Stimulated activated CD8-positive, alpha-beta memory T cell treated with anti-CD3 and anti-CD28 coated beads, Interleukin-4, amount 100 ng/mL, for 24 hours (primary cell): ENCODE results near the gene APOL2.
"Not testable (repeated sequence)": the region's sequence is repeated elsewhere in the genome, so short reads cannot be mapped to it uniquely, and the experiment has no call there.

Source experiments
- DNase-seq: peaks from one replicate; pipeline ENCODE4 v3.0.0-alpha.2; 2020; ENCODE audit warnings: low read depth

APOL2 gene, protein sequence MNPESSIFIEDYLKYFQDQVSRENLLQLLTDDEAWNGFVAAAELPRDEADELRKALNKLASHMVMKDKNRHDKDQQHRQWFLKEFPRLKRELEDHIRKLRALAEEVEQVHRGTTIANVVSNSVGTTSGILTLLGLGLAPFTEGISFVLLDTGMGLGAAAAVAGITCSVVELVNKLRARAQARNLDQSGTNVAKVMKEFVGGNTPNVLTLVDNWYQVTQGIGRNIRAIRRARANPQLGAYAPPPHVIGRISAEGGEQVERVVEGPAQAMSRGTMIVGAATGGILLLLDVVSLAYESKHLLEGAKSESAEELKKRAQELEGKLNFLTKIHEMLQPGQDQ

DNA sequence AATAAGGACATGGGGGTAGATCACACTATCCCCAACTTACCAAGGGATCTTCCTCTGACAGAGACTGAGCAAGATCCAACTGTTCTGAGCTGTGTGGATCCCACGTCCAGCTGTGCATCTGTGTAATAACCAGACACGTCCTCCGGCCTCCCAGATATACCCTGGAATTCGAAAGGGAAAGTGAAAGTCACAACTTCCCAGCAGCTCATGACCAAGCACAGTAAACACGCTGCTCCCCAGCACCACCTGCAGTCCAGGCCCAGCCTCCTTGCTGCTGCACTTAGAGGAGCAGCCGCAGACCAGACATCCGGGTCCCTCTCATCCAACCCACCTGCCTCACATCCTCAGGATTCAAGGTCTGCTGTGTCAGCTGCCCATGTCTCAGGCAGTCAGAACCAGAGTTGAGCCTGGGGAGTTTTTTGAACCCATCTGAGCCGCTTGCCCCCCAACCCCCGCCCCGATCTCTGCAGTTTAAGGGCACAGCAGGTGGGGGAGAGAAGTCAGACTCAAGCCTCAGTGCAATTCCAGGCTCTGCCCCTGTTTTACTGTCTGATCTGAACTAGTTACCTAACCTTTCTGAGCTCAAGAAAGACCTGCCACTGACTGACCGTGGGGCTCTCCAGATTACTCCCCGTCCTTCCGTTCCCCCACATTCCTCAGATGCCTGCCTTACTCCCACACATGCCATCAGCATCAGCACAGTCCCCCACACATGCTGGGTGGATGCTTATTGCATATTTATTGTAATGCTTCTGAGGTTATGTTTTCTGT lies at the start of gene APOL2:
TSS of gene APOL2 (minus strand) at position 127 of the 771 bp plus-strand sequence. CDS start 6,365 bp downstream, outside the sequence.
- DNase-seq: peak; percentile 74

DNA sequence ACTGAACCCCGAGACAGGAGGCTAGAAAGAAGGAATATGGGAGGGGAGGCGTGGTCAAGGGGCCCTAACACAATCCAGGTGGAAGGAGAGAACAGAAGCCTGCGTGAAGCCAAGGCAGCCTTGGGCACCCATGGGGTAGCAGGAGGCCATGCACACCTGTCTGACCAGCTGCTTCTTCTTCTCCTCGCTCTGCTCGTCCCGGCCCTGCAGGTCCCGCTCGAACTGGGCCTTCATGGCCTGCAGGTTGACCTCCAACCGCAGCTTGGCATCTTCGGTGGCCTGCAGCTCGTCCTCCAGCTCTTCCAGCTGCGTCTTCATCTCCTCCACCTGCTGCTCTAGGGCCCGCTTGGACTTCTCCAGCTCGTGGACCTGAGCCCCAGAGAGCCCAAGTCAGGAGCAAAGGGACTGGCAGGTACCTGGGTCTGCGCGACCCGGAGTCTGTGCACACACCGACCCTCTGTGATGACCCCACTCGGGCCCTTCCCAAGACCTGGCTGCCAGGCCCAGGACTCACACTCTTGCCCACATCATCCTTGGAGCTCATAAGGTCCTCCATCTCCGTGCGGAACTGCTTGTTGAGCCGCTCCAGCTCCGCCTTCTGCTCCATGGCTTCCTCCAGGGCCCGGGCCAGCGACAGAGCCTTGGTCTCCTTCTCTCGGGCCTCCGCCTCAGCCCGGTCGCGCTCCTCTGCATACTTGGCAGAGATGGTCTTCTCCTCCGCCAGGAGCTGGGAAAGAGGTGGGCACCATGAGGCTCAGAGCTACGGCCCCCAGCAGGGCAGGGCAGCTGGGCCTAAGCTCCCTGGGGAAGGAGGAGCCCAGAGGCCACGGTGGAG lies 49.5 kb upstream of the APOL2 start:
- no peak for DNase-seq

DNA sequence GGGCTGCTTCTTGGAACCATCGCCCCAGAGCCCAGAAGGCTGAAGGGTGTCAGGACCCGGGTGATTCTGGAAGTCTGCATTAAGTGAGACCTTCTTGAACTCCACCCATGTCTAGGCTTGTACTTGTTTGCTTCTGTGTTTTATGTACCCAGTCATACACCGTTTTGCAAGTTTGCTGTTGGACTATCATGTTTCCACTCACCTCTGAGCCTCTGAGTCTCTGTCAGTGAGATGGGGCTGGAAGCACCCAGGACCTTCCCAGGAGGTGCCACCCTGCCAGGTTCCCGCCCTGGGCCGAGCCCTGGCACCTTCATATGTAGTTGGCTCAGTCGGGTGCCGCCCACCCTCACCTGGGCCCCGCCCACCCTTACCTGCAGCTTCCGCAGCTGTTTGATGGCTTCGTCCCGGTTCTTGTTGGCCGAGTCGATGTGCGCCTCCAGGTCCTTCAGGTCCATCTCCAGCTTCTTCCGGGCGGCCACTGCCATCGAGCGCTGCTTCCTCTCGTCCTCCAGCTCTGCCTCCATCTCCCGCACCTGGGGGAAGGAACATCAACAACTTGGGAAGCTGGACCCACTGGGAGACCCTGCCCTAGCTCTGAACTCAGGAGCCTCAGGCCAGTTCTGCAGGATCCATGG lies 48.7 kb upstream of the APOL2 start:
- no peak for DNase-seq

DNA sequence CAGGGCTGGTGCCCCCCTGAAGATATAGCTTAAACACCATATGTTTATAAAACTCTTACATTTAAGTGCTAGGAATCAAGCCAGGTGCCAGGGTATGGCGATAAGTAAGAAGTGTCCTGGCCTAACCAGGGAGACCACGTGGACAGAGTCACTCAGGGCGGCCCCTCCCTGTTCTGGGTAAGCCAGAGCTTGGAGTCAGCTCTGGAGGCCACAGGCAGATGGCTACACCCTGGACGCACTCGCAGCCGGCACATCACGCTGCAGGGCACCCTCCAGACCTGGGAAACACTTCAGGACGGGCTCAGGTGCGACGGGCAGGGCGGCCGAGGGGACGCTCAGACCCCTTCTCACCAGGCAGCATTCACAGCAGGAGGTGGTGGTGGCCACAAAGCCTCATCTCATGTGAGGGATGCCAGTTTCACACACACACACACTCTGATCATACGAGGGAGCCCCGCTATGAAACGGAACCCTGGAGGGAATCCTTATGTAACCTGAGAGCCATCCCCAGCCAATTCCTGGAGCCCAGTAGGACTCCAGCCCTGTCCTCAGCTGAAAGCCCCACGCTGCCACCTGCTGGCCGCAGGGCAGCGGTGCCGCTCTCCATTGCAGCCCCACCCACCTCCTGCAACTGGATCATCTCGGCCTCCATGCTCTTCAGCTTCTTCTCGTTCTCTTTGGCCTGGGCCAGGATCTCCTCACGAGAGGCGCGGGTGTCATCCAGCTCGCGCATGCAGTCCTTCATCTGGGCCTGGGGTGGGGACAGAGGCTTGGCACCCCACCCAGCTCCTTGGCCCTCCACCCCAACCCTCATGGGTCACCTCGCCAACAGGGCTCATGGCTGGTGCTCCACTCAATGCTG lies 47.0 kb upstream of the APOL2 start:
- DNase-seq: peak; percentile 41

DNA sequence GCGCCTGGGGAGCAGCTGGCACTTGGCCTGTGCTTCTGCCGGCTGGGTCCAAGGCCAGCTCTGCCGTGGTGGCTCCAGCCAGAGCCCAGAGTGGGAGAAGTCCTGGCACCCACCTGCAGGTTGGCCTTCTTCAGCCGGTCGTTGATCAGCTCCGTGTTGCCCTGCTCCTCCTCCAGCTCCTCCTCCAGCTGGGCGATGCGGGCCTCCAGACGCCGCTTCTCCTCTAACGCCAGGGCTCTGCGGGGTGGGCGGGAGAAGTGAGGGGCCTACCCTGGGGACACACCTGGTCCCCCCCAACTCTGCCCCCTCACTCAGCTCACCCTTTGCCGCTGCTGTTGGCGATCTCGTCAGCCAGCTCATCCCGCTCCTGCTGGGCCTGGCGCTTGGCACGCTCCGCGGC lies 46.2 kb upstream of the APOL2 start:
- DNase-seq: no peak

DNA sequence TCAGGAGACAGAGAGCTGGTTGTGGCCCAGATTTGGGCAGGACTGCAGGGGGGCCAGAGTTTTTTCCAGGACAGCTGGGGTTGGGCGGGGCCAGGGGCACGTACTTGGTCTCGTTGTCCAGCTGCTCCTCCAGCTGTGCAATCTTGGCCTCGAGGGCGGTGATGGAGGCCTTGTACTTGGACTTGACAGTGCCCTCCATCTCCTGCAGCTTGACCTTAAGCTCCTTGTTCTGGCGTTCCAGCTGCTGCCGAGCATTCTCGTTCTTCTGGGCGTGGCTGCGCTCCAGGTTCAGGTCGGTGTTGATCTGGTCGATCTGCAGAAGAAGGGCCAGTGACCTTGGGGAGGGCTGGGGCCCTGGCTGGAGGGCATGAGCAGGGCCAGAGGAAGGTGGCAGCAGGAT lies 45.7 kb upstream of the APOL2 start:
- no peak for DNase-seq

DNA sequence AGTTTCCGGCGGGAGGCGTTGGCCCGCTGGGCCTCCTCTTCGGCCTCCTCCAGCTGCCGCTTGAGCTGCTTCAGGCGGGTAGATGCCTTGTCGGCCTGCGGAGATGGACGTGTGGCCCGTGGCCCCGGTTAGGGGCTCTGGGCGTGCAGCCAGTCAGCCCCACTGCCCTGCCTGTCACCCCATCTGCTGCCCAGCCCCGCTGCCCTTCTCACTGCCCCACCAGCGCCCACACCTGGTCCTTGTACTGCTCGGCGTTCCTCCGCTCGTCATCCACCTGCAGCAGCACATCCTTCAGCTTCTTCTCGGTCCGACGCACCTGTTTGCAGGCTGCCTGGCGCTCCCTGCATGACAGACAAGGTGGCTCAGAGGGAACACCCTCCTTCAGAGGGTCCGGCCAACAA lies 44.8 kb upstream of the APOL2 start:
- no peak for DNase-seq

DNA sequence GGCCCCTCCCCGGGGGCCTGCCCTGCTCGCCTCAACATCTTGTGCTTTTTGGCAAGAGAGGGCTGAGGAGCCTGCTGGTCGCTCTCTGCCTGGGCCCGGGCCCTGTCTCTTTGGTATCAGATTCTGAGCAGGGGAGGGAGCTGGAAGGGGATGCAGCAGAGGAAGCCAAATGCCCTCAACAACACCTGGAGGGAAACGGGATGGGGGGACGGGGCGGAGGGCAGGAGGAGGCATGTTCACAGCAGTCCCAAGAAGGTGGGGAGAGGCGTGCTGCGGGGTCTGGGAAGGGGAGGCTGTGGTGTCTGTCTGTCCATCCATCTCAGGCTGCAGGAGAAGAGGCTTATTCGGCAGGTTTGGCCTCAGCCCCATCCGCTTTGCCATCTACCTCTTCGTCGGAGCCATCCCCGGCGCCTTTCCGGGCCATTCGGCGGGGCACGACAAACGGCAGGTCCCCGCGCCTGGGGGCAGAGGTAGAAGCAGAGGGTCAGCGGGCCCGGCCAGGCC lies 43.1 kb upstream of the APOL2 start:
- DNase-seq: no peak

DNA sequence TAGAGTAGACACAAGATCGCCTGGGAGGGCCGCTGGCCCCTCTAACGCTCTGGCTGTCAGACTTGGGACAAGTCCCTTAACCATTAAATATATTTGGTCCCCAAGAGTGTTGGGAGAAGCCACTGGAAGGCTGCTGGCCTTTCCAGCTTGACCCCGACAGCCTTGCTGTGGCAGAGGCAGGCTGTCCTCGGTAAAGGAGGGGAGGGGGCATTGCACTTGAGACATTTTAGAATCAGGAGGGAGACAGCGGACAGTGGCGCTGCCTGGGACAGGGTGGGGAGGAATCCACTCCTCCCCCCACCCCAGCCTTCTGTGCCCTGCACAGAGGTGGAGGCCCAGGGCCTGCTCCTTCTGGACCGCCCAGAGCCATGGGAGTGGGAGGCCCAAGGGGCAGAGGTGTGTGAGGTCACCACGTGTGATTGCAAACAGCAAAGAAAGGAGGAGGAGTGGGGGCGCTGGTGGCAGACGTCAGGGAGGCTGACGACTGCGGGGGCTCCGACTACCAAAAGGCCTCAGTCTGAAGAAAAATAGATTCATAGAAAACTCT lies 42.5 kb upstream of the APOL2 start:
- DNase-seq: no peak

DNA sequence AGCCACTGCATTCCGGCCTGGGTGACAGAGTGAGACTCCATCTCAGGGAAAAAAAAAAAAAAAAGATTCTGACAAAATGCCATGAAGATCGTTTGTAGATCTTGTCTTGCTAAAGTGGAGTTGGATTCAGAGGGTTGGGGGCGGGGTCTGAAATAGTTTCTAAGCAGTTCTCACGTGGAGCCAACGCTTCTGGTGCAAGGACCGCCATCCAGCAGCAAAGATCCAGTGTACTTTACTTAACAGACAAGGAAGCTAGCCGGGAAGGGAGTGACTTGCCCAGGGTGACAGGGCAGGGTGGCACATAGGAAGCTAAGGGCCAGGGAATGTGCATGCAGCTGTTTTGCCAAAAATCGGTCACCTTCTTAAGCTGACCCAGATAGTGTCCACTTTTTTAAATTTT lies 41.1 kb upstream of the APOL2 start:
- DNase-seq: no peak

DNA sequence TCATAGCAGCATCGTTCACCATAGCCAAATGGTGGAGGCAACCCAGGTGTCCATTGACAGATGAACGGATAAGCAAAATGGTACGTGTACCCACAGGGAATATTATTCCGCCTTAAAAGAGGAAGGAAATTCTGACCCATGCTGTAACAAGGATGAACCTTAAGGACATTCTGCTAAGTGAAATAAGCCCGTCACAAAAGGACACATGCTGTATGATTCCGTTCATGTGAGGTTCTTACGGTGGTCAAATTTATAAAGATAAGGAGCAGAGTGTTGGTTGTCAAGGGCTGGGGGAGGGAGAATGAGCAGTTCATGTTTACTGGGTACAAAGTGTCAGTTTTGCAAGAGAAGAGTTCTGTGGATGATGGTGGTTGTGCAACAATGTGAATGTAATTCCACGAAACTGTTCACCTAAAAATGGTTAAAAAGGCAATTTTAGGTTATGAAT lies 39.9 kb upstream of the APOL2 start:
- no peak for DNase-seq

DNA sequence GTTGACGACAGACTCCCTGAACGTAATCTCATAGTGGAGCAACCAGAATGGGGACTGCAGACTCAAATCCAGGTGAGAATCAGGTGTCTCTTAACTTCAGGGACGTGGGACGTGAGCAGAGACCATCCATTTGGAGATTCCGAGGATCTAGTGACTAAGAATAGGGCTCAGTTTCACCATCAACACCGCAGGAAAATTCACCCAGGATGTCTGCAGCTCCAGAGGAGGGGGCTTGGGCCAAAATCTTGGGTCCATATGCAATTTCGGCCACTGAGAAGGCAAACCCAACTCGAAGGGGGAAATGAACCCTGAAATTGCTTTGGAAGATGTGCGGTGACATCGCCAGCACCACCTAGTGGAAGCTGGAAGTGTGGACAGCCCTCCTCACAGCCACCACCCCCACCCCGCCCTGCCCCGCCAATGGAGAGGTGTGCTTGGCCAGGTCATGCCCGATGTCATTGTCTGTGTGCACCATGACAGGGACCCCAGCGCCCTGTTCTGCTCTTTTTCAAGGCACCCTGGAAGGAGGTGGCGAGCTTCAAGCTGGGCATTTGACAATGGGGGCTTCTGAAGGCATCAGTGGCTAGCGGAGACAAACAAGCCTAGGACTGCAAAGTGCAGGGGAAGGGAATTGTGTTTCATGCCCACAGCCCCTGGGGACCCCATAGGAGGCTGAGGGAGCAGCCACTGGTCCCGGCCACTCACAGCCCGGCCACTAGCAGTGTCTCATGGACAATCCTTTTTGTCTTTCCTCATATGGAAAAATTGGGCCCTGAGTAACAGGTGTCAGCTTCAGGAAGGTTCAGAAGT lies 38.4 kb upstream of the APOL2 start:
- peak; percentile 57 for DNase-seq

DNA sequence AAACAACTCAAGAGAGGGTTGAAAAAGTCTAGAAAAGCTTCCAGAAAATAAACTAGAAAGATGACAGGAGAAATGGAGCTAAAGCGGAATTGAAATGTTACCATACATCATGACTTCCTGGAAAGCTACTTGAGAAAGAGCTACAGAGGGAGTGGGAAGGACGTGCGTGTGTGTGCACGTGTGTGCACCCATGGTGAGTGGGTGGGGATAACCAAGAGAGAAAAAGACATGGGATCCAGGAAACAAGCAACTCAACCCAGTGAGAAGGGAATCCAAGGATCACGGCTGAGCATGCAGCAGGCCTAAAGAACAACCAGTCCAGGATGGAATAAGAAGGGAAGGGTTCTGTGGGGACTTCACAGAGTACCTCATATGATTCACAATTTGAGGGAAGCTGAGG lies 35.2 kb upstream of the APOL2 start:
- DNase-seq: no peak

DNA sequence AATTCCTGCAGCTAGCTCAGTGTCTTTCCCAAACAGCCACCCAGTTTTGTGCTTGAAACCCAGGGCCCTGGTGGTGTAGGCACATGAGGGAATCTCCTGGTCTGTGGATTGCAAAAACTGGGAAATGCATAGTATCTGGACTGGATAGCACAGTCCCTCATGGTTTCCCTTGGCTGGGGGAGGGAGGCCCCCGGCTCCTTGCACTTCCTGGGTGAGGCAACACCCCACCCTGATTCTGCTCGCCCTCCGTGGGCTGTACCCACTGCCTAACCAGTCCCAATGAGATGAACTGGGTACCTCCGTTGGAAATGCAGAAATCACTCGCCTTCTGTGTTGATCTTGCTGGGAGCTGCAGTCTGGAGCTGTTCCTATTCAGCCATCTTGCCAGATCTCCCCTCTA lies 32.6 kb upstream of the APOL2 start:
- not testable (repeated sequence) for DNase-seq

DNA sequence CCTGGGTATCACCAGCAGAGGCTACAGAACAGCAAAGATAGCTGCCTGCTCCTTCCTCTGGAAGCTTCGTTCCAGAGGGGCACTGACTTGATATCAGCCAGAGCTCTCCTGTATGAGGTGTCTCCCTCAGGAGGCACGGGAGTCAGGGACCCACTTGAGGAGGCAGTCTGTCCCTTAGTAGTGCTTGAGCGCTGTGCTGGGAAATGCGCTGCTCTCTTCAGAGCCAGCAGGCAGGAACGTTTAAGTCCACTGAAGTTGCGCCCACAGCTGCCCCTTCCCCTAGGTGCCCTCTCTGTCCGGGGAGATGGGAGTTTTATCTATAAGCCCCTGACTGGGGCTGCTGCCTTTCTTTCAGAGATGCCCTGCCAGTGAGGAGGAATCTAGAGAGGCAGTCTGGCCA lies 31.9 kb upstream of the APOL2 start:
- DNase-seq: not testable (repeated sequence)

DNA sequence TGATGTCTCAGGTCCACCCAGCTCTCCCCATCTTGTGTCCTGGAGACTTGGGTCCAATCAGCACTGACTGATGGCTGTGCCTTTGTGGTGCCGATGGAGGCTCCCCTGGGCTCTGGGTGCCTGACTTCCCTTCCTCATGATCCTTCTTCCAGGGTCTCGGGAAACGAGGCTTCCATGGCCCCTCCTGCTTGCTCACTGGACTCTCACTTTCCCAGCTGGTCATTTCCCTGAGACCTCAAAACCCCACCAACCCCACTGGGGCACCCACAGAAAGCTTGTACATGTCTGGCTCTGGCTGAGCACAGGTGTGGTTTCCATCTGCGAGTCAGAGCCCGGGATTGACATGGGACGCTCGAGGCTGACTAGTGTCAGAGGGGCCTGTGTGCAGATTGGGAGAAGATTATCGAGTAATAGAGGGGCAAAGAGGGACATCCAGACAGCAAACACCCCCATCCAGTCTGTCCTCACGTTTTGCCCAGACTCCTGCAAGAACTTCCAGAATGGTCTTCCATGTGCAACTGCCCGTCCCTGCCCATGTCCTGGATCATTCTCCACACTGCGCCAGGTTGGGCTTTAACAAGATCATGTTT lies 28.7 kb upstream of the APOL2 start:
- DNase-seq: no peak

DNA sequence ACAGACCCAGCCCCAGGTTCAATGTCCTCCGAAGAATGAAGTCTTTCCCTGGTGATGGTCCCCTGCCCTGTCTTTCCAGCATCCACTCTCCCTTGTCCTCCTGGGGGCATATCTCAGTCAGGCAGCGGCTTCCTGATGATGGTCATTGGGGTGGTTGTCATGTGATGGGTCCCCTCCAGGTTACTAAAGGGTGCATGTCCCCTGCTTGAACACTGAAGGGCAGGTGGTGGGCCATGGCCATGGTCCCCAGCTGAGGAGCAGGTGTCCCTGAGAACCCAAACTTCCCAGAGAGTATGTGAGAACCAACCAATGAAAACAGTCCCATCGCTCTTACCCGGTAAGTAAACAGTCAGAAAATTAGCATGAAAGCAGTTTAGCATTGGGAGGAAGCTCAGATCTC lies 27.7 kb upstream of the APOL2 start:
- DNase-seq: no peak

DNA sequence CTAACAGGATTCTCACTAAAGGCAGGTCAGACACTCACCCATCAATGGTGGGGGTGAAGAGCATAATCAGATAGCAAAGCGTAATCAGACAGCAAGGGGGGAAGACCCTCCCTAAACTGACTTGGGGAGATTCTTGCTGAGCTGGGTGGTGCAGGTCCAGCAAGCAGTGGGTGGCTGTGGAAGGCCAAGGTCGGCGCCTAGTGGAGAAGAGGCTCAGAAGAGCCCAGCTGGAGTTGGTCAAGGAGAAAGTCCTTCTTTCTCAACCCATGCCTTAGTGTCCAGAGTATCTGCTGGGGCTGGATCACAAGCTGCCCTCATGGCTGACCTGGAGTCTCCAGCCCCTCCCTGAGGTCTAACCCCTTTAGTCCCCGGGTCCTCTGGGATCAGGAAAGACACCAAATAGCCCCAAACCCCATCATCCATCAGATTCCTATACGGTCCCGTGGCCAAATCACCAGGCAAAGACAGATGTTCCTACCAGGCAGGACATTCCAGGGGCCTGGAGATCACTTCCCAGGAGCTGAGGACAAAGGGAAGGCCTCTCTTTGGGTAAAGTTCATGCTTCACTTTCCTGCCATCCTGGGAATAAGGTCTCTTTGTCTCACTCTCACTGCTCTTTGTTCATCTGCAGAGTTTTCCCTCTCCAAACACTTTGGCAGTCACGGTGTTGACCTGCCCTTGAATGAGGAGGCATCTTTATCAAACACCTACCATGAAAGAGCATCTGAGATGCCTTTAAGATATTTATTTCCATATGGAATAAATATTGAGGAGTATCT lies 24.7 kb upstream of the APOL2 start:
- not testable (repeated sequence) for DNase-seq
